ENCODE data around the gene ARAF.

GRCh38 chrX:47529548-47529947 lies 31.5 kb upstream of the ARAF start:
- TF ChIP-seq CTCF (IDR thresholded peaks at IDR 0.05 in 2 of 3, conservative IDR thresholded peaks at IDR 0.05 in 1 of 3; ENCODE audit: borderline replicate concordance in 1 of 3, insufficient read depth in 1 of 3, low read depth in 2 of 3, low read length in 2 of 3) (no peak), EZH2 (IDR thresholded peaks at IDR 0.05) (no peak), EZH2phosphoT487 (IDR thresholded peaks at IDR 0.05; ENCODE audit: borderline replicate concordance) (no peak), POLR2A (IDR thresholded peaks at IDR 0.05; ENCODE audit: borderline replicate concordance, extremely low read depth, insufficient read depth, insufficient read length) (no peak), EGR1 (IDR thresholded peaks at IDR 0.05; ENCODE audit: low read depth) (no peak), SIN3A (IDR thresholded peaks at IDR 0.05; ENCODE audit: low read depth) (no peak)

Measured in HCT116 (cell line).